Measurements from ENCODE around the gene COL9A3. TPM values are rescaled to one million over a fixed set of nuclear protein-coding genes. Genes with fewer than 3 reads are reported as not detected.
"Not testable (repeated sequence)": the region's sequence is repeated elsewhere in the genome, so short reads cannot be mapped to it uniquely, and the experiment has no call there.

COL9A3 gene
- total and polyA plus RNA-seq, 2 donors, result 4.1 to 7.0 TPM

DNA sequence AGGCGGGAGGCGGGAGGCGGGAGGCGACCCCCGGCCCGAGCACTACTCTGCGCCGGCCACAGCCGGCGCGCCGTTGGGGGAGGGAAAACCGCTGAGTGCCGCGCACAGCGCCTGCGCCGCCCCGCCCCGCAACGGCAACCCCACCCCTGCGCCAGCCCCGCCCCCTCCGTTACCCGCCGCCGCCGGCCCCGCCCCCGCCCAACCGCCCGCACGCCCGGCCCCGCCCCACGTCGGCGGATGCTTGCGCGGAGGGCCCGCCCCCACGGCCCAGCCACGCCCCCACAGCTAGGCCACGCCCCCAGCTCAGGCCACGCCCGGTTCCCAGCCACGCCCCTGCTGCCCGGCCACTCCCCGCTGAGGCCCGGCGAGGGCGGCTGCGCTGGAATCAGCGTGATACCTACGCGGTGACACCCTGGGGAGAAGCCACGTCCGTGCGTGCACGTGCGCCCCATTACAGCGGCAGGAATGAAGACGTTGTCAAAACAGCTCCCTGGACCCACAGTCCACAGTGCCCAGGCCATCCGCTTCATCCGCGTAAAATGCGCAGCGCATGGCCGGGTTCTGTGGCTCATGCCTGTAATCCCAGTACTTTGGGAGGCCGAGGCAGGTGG, 45.0 kb downstream of the COL9A3 start, which contains the start of gene TCFL5:
TCFL5 (minus strand) TSS at position 97 of the 611 bp plus-strand sequence. CDS start 152 bp downstream, outside the sequence.
- H3K4me1 ChIP-seq (ENCODE audit: control insufficient read depth in 2 of 2, insufficient read depth in 2 of 2, low read length in 2 of 2), result peaks cover 13 to 17% of the 10 kb centered on the region in 2 donors
- DNase-seq (ENCODE audit: low read depth in 6 of 9, low spot score in 9 of 9), result peak in 8 of 9 donors; percentile 48 to 88 (median 68)
- peak within 1 kb of the TSS in 1 of 2 donors; percentile 79 for H3K27ac ChIP-seq (ENCODE audit: low read depth in 1 of 2, low read length in 1 of 2)
- H3K9me3 ChIP-seq (ENCODE audit: control insufficient read depth in 2 of 2, insufficient read depth in 1 of 2, low read length in 1 of 2), result peaks cover 0 to 7% of the 10 kb centered on the region in 2 donors
- peaks cover 10 to 13% of the 10 kb centered on the region in 2 donors for H3K36me3 ChIP-seq (ENCODE audit: control insufficient read depth in 2 of 2, insufficient read depth in 2 of 2, low read length in 1 of 2)
- peaks cover 0 to 6% of the 10 kb centered on the region in 2 donors for H3K27me3 ChIP-seq (ENCODE audit: control insufficient read depth in 2 of 2, insufficient read depth in 1 of 2, low read length in 1 of 2)
- 12% methylated on average over 63 of the region's 70 CpGs for WGBS
- H3K4me3 ChIP-seq (ENCODE audit: low read length in 2 of 2), result peak within 1 kb of the TSS; percentile 39 to 78

DNA sequence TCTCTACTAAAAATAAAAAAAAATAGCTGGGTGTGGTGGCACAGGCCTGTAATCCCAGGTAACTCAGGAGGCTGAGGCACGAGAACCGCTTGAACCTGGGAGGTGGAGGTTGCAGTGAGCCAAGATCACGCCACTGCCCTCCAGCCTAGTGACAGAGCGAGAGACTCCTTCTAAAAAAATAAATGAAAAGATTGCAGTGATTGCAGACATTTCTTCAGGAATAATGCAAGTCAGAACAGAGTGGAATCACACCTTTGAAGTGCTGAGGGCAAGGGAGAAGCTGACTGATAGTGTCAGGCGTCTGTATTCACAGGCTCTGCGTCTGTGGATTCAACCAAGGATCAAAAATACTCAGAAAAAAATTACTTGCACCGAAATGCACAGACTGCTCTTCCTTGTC, 47.4 kb downstream of the COL9A3 start:
- 99% methylated on average over 7 of the region's 7 CpGs for WGBS
- H3K36me3 ChIP-seq (ENCODE audit: control insufficient read depth in 2 of 2, insufficient read depth in 2 of 2, low read length in 1 of 2), result no peaks in the 10 kb centered on the region
- DNase-seq (ENCODE audit: low read depth in 6 of 9, low spot score in 9 of 9), result no peak
- no peak overlapping the region for H3K4me3 ChIP-seq (ENCODE audit: low read length in 2 of 2)
- H3K4me1 ChIP-seq (ENCODE audit: control insufficient read depth in 2 of 2, insufficient read depth in 2 of 2, low read length in 2 of 2), result peaks cover 13 to 15% of the 10 kb centered on the region in 2 donors
- peaks cover 0 to 6% of the 10 kb centered on the region in 2 donors for H3K27me3 ChIP-seq (ENCODE audit: control insufficient read depth in 2 of 2, insufficient read depth in 1 of 2, low read length in 1 of 2)
- peaks cover 0 to 7% of the 10 kb centered on the region in 2 donors for H3K9me3 ChIP-seq (ENCODE audit: control insufficient read depth in 2 of 2, insufficient read depth in 1 of 2, low read length in 1 of 2)
- H3K27ac ChIP-seq (ENCODE audit: low read depth in 1 of 2, low read length in 1 of 2), result no peak overlapping the region

DNA sequence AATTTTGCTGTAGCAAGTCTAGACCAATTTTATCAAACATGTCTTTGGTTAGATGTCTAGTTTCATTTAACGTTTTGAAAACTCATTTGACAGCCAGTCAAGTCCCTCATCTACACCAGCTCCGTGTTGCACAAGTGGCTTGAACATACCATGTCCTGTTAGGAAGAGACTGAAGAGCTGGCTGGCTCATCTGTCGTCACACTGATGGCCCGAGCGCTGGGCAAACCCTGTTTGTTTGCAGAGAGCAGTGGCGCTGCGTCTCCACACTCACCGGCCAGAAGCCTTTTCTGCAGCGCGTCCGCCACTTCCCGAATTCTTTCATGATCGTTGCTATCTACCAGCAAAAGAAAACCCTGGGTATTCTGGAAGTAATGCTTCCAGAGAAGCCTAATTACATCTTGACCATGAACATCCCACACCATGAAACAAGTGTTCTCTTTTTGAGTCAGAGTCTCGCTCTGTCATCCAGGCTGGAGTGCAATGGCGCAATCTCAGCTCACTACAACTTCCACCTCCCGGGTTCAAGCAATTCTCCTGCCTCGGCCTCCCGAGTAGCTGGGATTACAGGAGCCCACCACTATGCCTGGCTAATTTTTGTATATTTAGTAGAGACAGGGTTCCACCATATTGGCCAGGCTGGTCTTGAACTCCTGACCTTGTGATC, 55.5 kb downstream of the COL9A3 start:
- Histone ChIP-seq H3K27ac (ENCODE audit: low read depth in 1 of 2, low read length in 1 of 2) (no peak overlapping the region), H3K27me3 (ENCODE audit: control insufficient read depth in 2 of 2, insufficient read depth in 1 of 2, low read length in 1 of 2) (peaks cover 0 to 2% of the 10 kb centered on the region in 2 donors), H3K4me1 (ENCODE audit: control insufficient read depth in 2 of 2, insufficient read depth in 2 of 2, low read length in 2 of 2) (peaks cover 9 to 42% of the 10 kb centered on the region in 2 donors), H3K36me3 (ENCODE audit: control insufficient read depth in 2 of 2, insufficient read depth in 2 of 2, low read length in 1 of 2) (no peaks in the 10 kb centered on the region), H3K9me3 (ENCODE audit: control insufficient read depth in 2 of 2, insufficient read depth in 1 of 2, low read length in 1 of 2) (no peaks in the 10 kb centered on the region), H3K4me3 (ENCODE audit: low read length in 2 of 2) (no peak overlapping the region)
- WGBS, result 95% methylated on average over 18 of the region's 18 CpGs
- DNase-seq (ENCODE audit: low read depth in 6 of 9, low spot score in 9 of 9), result no peak

DNA sequence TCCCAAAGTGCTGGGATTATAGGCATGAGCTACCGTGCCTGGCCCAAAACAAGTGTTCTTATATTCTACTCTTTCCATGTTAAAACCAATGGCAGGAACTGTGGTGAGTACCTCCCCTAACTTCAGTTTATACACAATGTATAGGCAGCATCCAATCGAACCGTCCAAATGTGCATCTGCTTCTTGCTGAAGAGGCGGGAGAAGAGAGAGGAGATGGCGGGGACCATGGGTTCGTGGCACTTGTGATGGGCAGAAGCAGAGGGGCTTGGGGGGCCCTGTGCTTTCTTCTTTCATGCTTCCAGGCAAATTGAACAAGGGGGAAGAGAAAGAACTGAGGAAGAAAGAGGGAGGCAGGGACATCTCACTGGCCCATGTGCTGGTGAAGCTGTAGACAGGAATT, 56.0 kb downstream of the COL9A3 start:
- Histone ChIP-seq H3K27me3 (ENCODE audit: control insufficient read depth in 2 of 2, insufficient read depth in 1 of 2, low read length in 1 of 2) (peaks cover 0 to 2% of the 10 kb centered on the region in 2 donors), H3K36me3 (ENCODE audit: control insufficient read depth in 2 of 2, insufficient read depth in 2 of 2, low read length in 1 of 2) (no peaks in the 10 kb centered on the region), H3K9me3 (ENCODE audit: control insufficient read depth in 2 of 2, insufficient read depth in 1 of 2, low read length in 1 of 2) (no peaks in the 10 kb centered on the region), H3K27ac (ENCODE audit: low read depth in 1 of 2, low read length in 1 of 2) (peak overlapping the region in 1 of 2 donors; percentile 28), H3K4me3 (ENCODE audit: low read length in 2 of 2) (no peak overlapping the region), H3K4me1 (ENCODE audit: control insufficient read depth in 2 of 2, insufficient read depth in 2 of 2, low read length in 2 of 2) (peaks cover 10 to 45% of the 10 kb centered on the region in 2 donors)
- 95% methylated on average over 6 of the region's 6 CpGs for WGBS
- no peak for DNase-seq (ENCODE audit: low read depth in 6 of 9, low spot score in 9 of 9)

DNA sequence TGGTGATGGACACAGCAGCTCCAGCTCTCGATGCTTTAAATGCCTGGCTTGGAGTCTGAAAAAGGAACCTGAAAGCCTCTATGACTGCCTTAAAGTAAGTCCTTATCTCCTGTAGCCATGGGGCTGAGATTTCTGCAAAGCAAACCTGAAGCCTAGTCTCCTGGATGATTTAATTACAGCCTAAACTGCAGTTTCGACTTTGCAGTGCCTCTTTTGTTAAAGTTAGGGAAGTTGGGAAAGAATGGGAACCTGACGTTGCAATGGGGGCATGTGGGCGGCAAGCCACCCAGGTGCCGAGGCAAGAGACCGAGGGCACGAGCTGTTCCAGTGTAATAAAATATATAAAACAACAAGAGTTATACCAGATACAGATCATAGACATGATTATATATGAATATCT, 56.4 kb downstream of the COL9A3 start:
- no peak overlapping the region for H3K4me3 ChIP-seq (ENCODE audit: low read length in 2 of 2)
- H3K27me3 ChIP-seq (ENCODE audit: control insufficient read depth in 2 of 2, insufficient read depth in 1 of 2, low read length in 1 of 2), result peaks cover 0 to 2% of the 10 kb centered on the region in 2 donors
- peaks cover 10 to 46% of the 10 kb centered on the region in 2 donors for H3K4me1 ChIP-seq (ENCODE audit: control insufficient read depth in 2 of 2, insufficient read depth in 2 of 2, low read length in 2 of 2)
- no peaks in the 10 kb centered on the region for H3K36me3 ChIP-seq (ENCODE audit: control insufficient read depth in 2 of 2, insufficient read depth in 2 of 2, low read length in 1 of 2)
- no peaks in the 10 kb centered on the region for H3K9me3 ChIP-seq (ENCODE audit: control insufficient read depth in 2 of 2, insufficient read depth in 1 of 2, low read length in 1 of 2)
- no peak for DNase-seq (ENCODE audit: low read depth in 6 of 9, low spot score in 9 of 9)
- WGBS, result 74% methylated on average over 7 of the region's 7 CpGs
- H3K27ac ChIP-seq (ENCODE audit: low read depth in 1 of 2, low read length in 1 of 2), result peak overlapping the region in 1 of 2 donors; percentile 28

DNA sequence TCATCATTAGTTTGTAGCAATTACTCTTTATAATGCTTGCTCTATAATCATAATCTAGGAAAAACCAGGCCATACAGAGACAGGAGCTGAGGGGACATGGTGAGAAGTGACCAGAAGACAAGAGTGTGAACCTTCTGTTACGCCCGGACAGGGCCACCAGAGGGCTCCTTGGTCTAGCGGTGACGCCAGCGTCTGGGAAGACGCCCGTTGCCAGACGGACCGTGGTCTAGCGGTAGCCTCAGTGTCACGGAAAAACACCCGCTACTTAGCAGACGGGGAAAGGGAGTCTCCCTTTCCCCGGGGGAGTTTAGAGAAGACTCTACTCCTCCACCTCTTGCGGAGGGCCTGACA, 56.8 kb downstream of the COL9A3 start:
- not testable (repeated sequence) for DNase-seq (ENCODE audit: low read depth in 6 of 9, low spot score in 9 of 9)

DNA sequence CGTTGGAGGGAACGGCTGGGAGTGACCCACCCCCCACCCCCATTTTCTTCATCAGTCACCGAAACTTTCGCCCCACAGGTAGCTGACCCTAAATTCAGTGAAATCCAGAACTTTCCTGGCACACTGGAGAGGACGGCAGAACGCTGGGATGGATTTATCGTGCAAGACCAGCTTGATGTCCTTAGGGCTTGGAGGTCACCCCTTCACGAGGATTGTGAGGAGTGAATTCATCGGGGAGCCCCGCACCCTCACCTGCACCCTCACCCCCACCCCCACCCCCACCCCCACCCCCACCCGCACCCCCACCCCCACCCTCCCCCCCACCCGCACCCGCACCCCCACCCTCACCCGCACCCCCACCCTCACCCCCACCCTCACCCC, 58.1 kb downstream of the COL9A3 start:
- Histone ChIP-seq H3K36me3 (ENCODE audit: control insufficient read depth in 2 of 2, insufficient read depth in 2 of 2, low read length in 1 of 2) (peaks cover 0 to 4% of the 10 kb centered on the region in 2 donors), H3K9me3 (ENCODE audit: control insufficient read depth in 2 of 2, insufficient read depth in 1 of 2, low read length in 1 of 2) (no peaks in the 10 kb centered on the region), H3K27ac (ENCODE audit: low read depth in 1 of 2, low read length in 1 of 2) (no peak overlapping the region), H3K27me3 (ENCODE audit: control insufficient read depth in 2 of 2, insufficient read depth in 1 of 2, low read length in 1 of 2) (peaks cover 0 to 15% of the 10 kb centered on the region in 2 donors), H3K4me1 (ENCODE audit: control insufficient read depth in 2 of 2, insufficient read depth in 2 of 2, low read length in 2 of 2) (peaks cover 10 to 54% of the 10 kb centered on the region in 2 donors), H3K4me3 (ENCODE audit: low read length in 2 of 2) (no peak overlapping the region)
- DNase-seq (ENCODE audit: low read depth in 6 of 9, low spot score in 9 of 9), result no peak
- WGBS, result 89% methylated on average over 10 of the region's 14 CpGs

More for the DNA sequence above, 56.8 kb downstream of the COL9A3 start:
- H3K4me1 ChIP-seq (ENCODE audit: control insufficient read depth in 2 of 2, insufficient read depth in 2 of 2, low read length in 2 of 2), result peaks cover 10 to 49% of the 10 kb centered on the region in 2 donors
- H3K9me3 ChIP-seq (ENCODE audit: control insufficient read depth in 2 of 2, insufficient read depth in 1 of 2, low read length in 1 of 2); H3K27me3 ChIP-seq (ENCODE audit: control insufficient read depth in 2 of 2, insufficient read depth in 1 of 2, low read length in 1 of 2); H3K4me3 ChIP-seq (ENCODE audit: low read length in 2 of 2); H3K36me3 ChIP-seq (ENCODE audit: control insufficient read depth in 2 of 2, insufficient read depth in 2 of 2, low read length in 1 of 2): not testable (repeated sequence)
- peak overlapping the region in 1 of 2 donors; percentile 28 for H3K27ac ChIP-seq (ENCODE audit: low read depth in 1 of 2, low read length in 1 of 2)
- 15% methylated on average over 15 of the region's 15 CpGs for WGBS

DNA sequence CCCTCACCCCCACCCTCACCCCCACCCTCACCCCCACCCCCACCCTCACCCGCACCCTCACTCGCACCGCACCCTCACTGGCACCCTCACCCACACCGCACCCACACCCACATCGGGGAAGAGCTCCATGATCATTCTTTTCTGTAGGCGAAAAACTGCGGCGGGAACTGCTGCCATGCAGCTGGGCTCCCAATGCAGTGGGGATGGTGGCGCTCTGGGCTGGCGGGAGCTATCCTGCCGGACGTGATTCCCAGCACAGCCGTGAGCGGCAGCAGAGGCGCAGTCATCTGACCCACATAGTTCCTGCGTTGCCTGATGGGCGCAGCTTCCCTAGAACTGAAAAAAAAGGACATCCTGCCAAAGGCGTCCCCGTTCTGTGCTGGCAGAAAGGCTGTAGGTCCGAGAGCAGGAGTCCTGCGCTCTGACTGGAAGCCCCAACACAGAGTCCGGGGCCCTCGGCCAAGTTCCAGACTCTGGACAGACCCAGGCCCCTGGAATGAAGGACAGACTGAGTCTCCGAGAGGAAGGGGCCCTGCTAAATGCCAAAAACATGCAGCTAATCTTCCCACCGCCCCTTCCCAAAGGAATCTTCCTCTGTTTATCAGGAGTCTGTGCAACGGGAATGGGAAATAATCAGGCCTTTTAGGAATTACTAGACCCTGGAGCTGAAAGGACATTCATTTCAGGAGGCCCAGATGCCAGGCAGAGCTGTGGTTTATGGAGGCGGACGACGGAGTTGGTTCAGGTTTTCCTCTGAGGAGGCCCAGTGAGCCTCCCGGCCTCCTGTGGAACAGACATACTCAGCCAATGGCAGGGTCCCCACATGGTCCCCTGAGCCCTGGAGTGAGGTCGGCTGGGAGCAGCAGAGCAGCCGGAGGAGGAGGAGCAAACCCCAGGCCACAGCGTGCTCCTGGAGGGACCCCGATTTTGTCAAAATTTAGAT, 58.8 kb downstream of the COL9A3 start:
- Histone ChIP-seq H3K4me3 (ENCODE audit: low read length in 2 of 2) (no peak overlapping the region), H3K27me3 (ENCODE audit: control insufficient read depth in 2 of 2, insufficient read depth in 1 of 2, low read length in 1 of 2) (peaks cover 0 to 19% of the 10 kb centered on the region in 2 donors), H3K9me3 (ENCODE audit: control insufficient read depth in 2 of 2, insufficient read depth in 1 of 2, low read length in 1 of 2) (no peaks in the 10 kb centered on the region), H3K27ac (ENCODE audit: low read depth in 1 of 2, low read length in 1 of 2) (peak overlapping the region; percentile 26 to 51), H3K4me1 (ENCODE audit: control insufficient read depth in 2 of 2, insufficient read depth in 2 of 2, low read length in 2 of 2) (peaks cover 10 to 54% of the 10 kb centered on the region in 2 donors), H3K36me3 (ENCODE audit: control insufficient read depth in 2 of 2, insufficient read depth in 2 of 2, low read length in 1 of 2) (peaks cover 0 to 12% of the 10 kb centered on the region in 2 donors)
- no peak for DNase-seq (ENCODE audit: low read depth in 6 of 9, low spot score in 9 of 9)
- WGBS, result 71% methylated on average over 34 of the region's 34 CpGs
